IMR-90 (cell line): Measurements from ENCODE around the gene HACE1. TPM values are rescaled to one million over a fixed set of nuclear protein-coding genes. Genes with fewer than 3 reads are reported as not detected.
A peak's percentile ranks its signal among the peaks of the same experiment; 100 is the strongest.

ENCODE experiments used
- ATAC-seq: fragments of 200-7000 bp; cut with Tn5 transposase; 2 replicates; pipeline ENCODE4 v1.9.1; 2020; ENCODE audit warnings: low read depth, mild to moderate bottlenecking, moderate library complexity
- BruUV-seq: library from RNA; stranded (reverse); fragments of 400-500 nt; replicated peaks from 2 replicates; lab custom pipeline; 2021; lab: Mats Ljungman, UMichigan
- CTCF ChIA-PET: fragments of 300-600 bp; formaldehyde crosslinking; extraction: SDS; loops from one replicate; lab custom pipeline; 2021; ENCODE audit warnings: antibody characterized with exemption; lab: Yijun Ruan, JAX
- POLR2A ChIA-PET: fragments of 300-600 bp; sonication (Branson Sonifier 250); formaldehyde crosslinking; loops from one replicate; lab custom pipeline; 2022; ENCODE audit warnings: antibody characterized with exemption; ENCODE audit not compliant: unreplicated experiment; lab: Charles Lee
- DNase-seq: peaks from one replicate; pipeline ENCODE4 v3.0.0; 2013
- H2AFZ ChIP-seq: replicated peaks from 2 replicates; pipeline ENCODE3; 2013; ENCODE audit warnings: low read length, mild to moderate bottlenecking; ENCODE audit not compliant: poor library complexity
- H2AK5ac ChIP-seq: 2 replicates; pipeline ENCODE4 v1.6.1; 2013; ENCODE audit warnings: low read depth, low read length, inconsistent platforms
- H2AK9ac ChIP-seq: replicated peaks from 2 replicates; pipeline ENCODE3; 2013; ENCODE audit warnings: mild to moderate bottlenecking, low read depth, low read length, moderate library complexity; ENCODE audit not compliant: poor library complexity
- H2BK120ac ChIP-seq: 2 replicates; pipeline ENCODE4 v1.6.1; 2013; ENCODE audit warnings: low read depth, low read length, inconsistent platforms
- H2BK15ac ChIP-seq: 3 replicates; pipeline ENCODE4 v1.6.1; 2013; ENCODE audit warnings: low read depth, low read length, inconsistent platforms
- H2BK20ac ChIP-seq: 2 replicates; pipeline ENCODE4 v1.6.1; 2013; ENCODE audit warnings: low read depth, mild to moderate bottlenecking, inconsistent platforms, low read length, moderate library complexity
- H2BK5ac ChIP-seq: 2 replicates; pipeline ENCODE4 v1.6.1; 2013; ENCODE audit warnings: mild to moderate bottlenecking, low read depth, low read length, inconsistent platforms; ENCODE audit not compliant: poor library complexity, severe bottlenecking
- H3K14ac ChIP-seq: replicated peaks from 2 replicates; pipeline ENCODE4 v1.6.1; 2013; ENCODE audit warnings: low read depth, low read length, inconsistent platforms
- H3K18ac ChIP-seq: 2 replicates; pipeline ENCODE4 v1.6.1; 2013; ENCODE audit warnings: low read depth, low read length, control low read depth
- H3K23ac ChIP-seq: 2 replicates; pipeline ENCODE4 v1.6.1; 2013; ENCODE audit warnings: low read depth, low read length, inconsistent platforms
- H3K27ac ChIP-seq: 2 replicates; pipeline ENCODE4 v1.5.1; 2013; ENCODE audit warnings: mild to moderate bottlenecking, control low read depth, low read length; ENCODE audit not compliant: insufficient read depth
- H3K27me3 ChIP-seq: 2 replicates; pipeline ENCODE4 v1.6.1; 2013; ENCODE audit warnings: low read length; ENCODE audit not compliant: control insufficient read depth, insufficient read depth
- H3K36me3 ChIP-seq: 2 replicates; pipeline ENCODE4 v1.6.1; 2013; ENCODE audit warnings: low read length, mixed read lengths; ENCODE audit not compliant: control insufficient read depth, insufficient read depth
- H3K4ac ChIP-seq: 2 replicates; pipeline ENCODE4 v1.6.1; 2013; ENCODE audit warnings: low read depth, low read length, inconsistent platforms
- H3K4me1 ChIP-seq: 2 replicates; pipeline ENCODE4 v1.6.1; 2013; ENCODE audit warnings: low read length, mixed read lengths; ENCODE audit not compliant: control insufficient read depth, insufficient read depth
- H3K4me2 ChIP-seq: 2 replicates; pipeline ENCODE4 v1.6.1; 2013; ENCODE audit warnings: low read depth, mild to moderate bottlenecking, control low read depth, low read length, moderate library complexity
- H3K4me3 ChIP-seq: 2 replicates; pipeline ENCODE4 v1.5.1; 2013; ENCODE audit warnings: low read depth, mild to moderate bottlenecking, control low read depth, low read length, moderate library complexity; ENCODE audit not compliant: insufficient read depth
- H3K56ac ChIP-seq: 2 replicates; pipeline ENCODE4 v1.6.1; 2013; ENCODE audit warnings: low read length, inconsistent platforms; ENCODE audit not compliant: insufficient read depth; ENCODE audit errors: extremely low read depth
- H3K79me1 ChIP-seq, 2 experiments: 2 replicates each; pipeline ENCODE4 v1.6.1; 2013; ENCODE audit warnings: low read length in 2 of 2, inconsistent platforms in 1 of 2, low read depth in 1 of 2
- H3K9ac ChIP-seq: 2 replicates; pipeline ENCODE4 v1.6.1; 2013; ENCODE audit warnings: low read depth, low read length, control low read depth
- H3K9me1 ChIP-seq: 2 replicates; pipeline ENCODE4 v1.6.1; 2013; ENCODE audit warnings: low read length, inconsistent platforms; ENCODE audit not compliant: insufficient read depth
- H3K9me3 ChIP-seq: 2 replicates; pipeline ENCODE4 v1.6.1; 2013; ENCODE audit warnings: low read length; ENCODE audit not compliant: control insufficient read depth, insufficient read depth
- H4K20me1 ChIP-seq: 2 replicates; pipeline ENCODE4 v1.6.1; 2013; ENCODE audit warnings: low read length, inconsistent platforms; ENCODE audit not compliant: insufficient read depth
- H4K5ac ChIP-seq: 2 replicates; pipeline ENCODE4 v1.6.1; 2013; ENCODE audit warnings: mild to moderate bottlenecking, low read depth, low read length, control low read depth
- H4K8ac ChIP-seq, 2 experiments: 2 replicates each; pipeline ENCODE4 v1.6.1; 2013; ENCODE audit warnings: low read depth in 2 of 2, low read length in 2 of 2, control low read depth in 1 of 2, inconsistent platforms in 1 of 2
- H4K91ac ChIP-seq: 2 replicates; pipeline ENCODE4 v1.6.1; 2013; ENCODE audit warnings: low read depth, low read length, inconsistent platforms; ENCODE audit not compliant: insufficient read depth
- BHLHE40 ChIP-seq: fragments of 150-350 bp; IDR thresholded peaks from 2 replicates; pipeline ENCODE4 v1.6.1; 2016; ENCODE audit warnings: mild to moderate bottlenecking, low read depth, low read length
- CEBPB ChIP-seq: IDR thresholded peaks from 2 replicates; pipeline ENCODE4 v1.6.1; 2012; ENCODE audit warnings: low read depth, low read length, improper control_type of control experiment
- CHD1 ChIP-seq: IDR thresholded peaks from 2 replicates; pipeline ENCODE4 v1.6.1; 2012; ENCODE audit warnings: low read depth, low read length, improper control_type of control experiment
- FOS ChIP-seq: fragments of 150-350 bp; IDR thresholded peaks from 2 replicates; pipeline ENCODE4 v1.6.1; 2016; ENCODE audit warnings: low read depth, low read length
- MAFK ChIP-seq: IDR thresholded peaks from 2 replicates; pipeline ENCODE4 v1.6.1; 2012; ENCODE audit warnings: low read depth, low read length, improper control_type of control experiment
- MAZ ChIP-seq: IDR thresholded peaks from 2 replicates; pipeline ENCODE4 v1.6.1; 2012; ENCODE audit warnings: low read depth, mild to moderate bottlenecking, low read length, improper control_type of control experiment, moderate library complexity, borderline replicate concordance
- MXI1 ChIP-seq: IDR thresholded peaks from 2 replicates; pipeline ENCODE4 v1.6.1; 2012; ENCODE audit warnings: low read depth, mild to moderate bottlenecking, low read length, moderate library complexity, borderline replicate concordance
- NFE2L2 ChIP-seq: fragments of 150-350 bp; IDR thresholded peaks from 2 replicates; pipeline ENCODE4 v1.6.1; 2016; ENCODE audit warnings: low read depth, mild to moderate bottlenecking, low read length
- POLR2A ChIP-seq: IDR thresholded peaks from 2 replicates; pipeline ENCODE4 v1.6.1; 2012; ENCODE audit warnings: mild to moderate bottlenecking, low read depth, low read length
- RAD21 ChIP-seq: IDR thresholded peaks from 2 replicates; pipeline ENCODE4 v1.6.1; 2012; ENCODE audit warnings: low read length, improper control_type of control experiment
- RCOR1 ChIP-seq: IDR thresholded peaks from 2 replicates; pipeline ENCODE4 v1.6.1; 2012; ENCODE audit warnings: mild to moderate bottlenecking, low read length, improper control_type of control experiment; ENCODE audit not compliant: insufficient replicate concordance
- RFX5 ChIP-seq: IDR thresholded peaks from 2 replicates; pipeline ENCODE4 v1.8.0; 2012; ENCODE audit warnings: low read depth, mild to moderate bottlenecking, low read length, moderate library complexity
- SMC3 ChIP-seq: fragments of 150-350 bp; IDR thresholded peaks from 2 replicates; pipeline ENCODE4 v1.6.1; 2016; ENCODE audit warnings: low read depth, mild to moderate bottlenecking, antibody characterized with exemption, low read length, moderate library complexity
- WGBS, 2 experiments: methylation state at CpG; one replicate each; pipeline versions ENCODE4 v1.1.5 to v1.1.7; 2013; ENCODE audit warnings: missing lambda C conversion rate in 2 of 2; ENCODE audit not compliant: insufficient read length in 1 of 2; ENCODE audit errors: extremely low coverage in 2 of 2; 5-methylcytosine and 5-hydroxymethylcytosine counted together
- dilution Hi-C: fragments of 300-500 bp; cut with HindIII; formaldehyde crosslinking; loops from one replicate; pipeline ENCODE4 v1.14.3; 2018; ENCODE audit warnings: low sequenced_read_pairs; ENCODE audit not compliant: unreplicated experiment
- in situ Hi-C: fragments of 300-500 bp; cut with MboI; formaldehyde crosslinking; loops from 3 replicates; pipeline ENCODE4 v1.14.3; 2019; ENCODE audit warnings: low sequenced_read_pairs, inconsistent platforms, mixed read lengths
- intact Hi-C: fragments of 100-400 bp; cut with micrococcal nuclease; formaldehyde crosslinking; loops from 2 replicates; pipeline ENCODE4 v1.10.0; 2022
- polyA plus RNA-seq, 3 experiments: library from polyadenylated mRNA; depleted of rRNA; stranded (reverse); fragments of >200 nt; gene quantifications; 2 replicates each; pipeline ENCODE4 v1.2.3, GENCODE V29; 2012; ENCODE audit warnings: low replicate concordance in 1 of 3
- total RNA-seq: library from RNA; depleted of rRNA; stranded (reverse); fragments of >200 nt; gene quantifications from 2 replicates; pipeline ENCODE4 v1.2.3, GENCODE V29; 2012
- TF ChIP-seq, protein P1 (sequence below): fragments of 150-350 bp; IDR thresholded peaks from 2 replicates; pipeline ENCODE4 v1.6.1; 2016; ENCODE audit warnings: low read depth, mild to moderate bottlenecking, low read length, moderate library complexity, borderline replicate concordance
- TF ChIP-seq, protein P2 (sequence below): conservative IDR thresholded peaks from 2 replicates; pipeline ENCODE4 v1.5.1; 2012; ENCODE audit warnings: mild to moderate bottlenecking, low read depth, low read length, improper control_type of control experiment
- TF ChIP-seq, protein P3 (sequence below): fragments of 150-350 bp; IDR thresholded peaks from 2 replicates; pipeline ENCODE4 v1.6.1; 2017; ENCODE audit warnings: mild to moderate bottlenecking, antibody characterized with exemption, low read length, low read depth

HACE1 gene
- total and polyA plus RNA-seq, 2 of the 4 experiments (the other 2 are of a cell fraction) = 5.4 to 10.8 TPM

DNA sequence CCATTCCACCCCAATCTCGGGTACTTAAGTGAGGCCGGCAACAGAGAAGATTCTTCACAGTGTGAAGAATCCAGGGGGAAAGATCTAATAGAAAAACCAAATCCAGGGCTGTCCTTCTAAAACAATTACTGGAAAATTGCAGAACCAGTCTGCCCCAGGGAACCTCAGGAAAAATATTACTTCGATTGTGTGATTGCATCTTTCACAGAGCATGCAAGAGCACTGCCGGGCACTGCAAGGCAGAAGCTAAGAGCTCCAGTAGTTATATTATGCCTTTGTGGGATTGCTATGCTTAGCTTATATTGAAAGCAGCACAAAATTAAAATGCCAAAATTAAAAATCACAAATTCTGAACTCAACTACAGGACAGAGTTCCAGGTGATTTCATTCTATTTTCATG, 175.9 kb downstream of the HACE1 start:
- Histone ChIP-seq H3K4ac (no peak overlapping the region), H3K4me1 (peaks cover 1% of the 10 kb centered on the region; the same call in 1 of the 2 replicates), H3K4me2 (no peak overlapping the region), H3K9me3 (no peaks in the 10 kb centered on the region), H2AFZ (peak overlapping the region; percentile 80), H2BK120ac (no peak overlapping the region), H3K18ac (no peak overlapping the region), H3K27me3 (no peaks in the 10 kb centered on the region), H2BK15ac (no peak overlapping the region), H3K9ac (no peak overlapping the region), H3K9me1 (no peaks in the 10 kb centered on the region), H3K36me3 (no peaks in the 10 kb centered on the region), H4K20me1 (no peaks in the 10 kb centered on the region), H4K5ac (no peak overlapping the region), H2BK5ac (no peak overlapping the region), H3K4me3 (no peak overlapping the region), H3K23ac (no peak overlapping the region), H3K27ac (no peak overlapping the region), H4K91ac (no peak overlapping the region), H3K14ac (no peak overlapping the region), H2BK20ac (no peak overlapping the region), H3K56ac (no peak overlapping the region), H2AK5ac (no peak overlapping the region), H4K8ac (no peak overlapping the region), H2AK9ac (no peak overlapping the region), H3K79me1 (no peaks in the 10 kb centered on the region)
- no TSS peak for BruUV-seq
- ATAC-seq = no peak
- TF ChIP-seq CEBPB (no peak), CHD1 (no peak), MXI1 (no peak), POLR2A (no peak), NFE2L2 (no peak), SMC3 (no peak), RAD21 (no peak), RCOR1 (no peak), MAFK (no peak), FOS (no peak), MAZ (no peak), RFX5 (no peak), BHLHE40 (no peak)
- TF ChIP-seq, protein P1, sequence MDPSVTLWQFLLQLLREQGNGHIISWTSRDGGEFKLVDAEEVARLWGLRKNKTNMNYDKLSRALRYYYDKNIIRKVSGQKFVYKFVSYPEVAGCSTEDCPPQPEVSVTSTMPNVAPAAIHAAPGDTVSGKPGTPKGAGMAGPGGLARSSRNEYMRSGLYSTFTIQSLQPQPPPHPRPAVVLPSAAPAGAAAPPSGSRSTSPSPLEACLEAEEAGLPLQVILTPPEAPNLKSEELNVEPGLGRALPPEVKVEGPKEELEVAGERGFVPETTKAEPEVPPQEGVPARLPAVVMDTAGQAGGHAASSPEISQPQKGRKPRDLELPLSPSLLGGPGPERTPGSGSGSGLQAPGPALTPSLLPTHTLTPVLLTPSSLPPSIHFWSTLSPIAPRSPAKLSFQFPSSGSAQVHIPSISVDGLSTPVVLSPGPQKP = no peak
- TF ChIP-seq, protein P2, sequence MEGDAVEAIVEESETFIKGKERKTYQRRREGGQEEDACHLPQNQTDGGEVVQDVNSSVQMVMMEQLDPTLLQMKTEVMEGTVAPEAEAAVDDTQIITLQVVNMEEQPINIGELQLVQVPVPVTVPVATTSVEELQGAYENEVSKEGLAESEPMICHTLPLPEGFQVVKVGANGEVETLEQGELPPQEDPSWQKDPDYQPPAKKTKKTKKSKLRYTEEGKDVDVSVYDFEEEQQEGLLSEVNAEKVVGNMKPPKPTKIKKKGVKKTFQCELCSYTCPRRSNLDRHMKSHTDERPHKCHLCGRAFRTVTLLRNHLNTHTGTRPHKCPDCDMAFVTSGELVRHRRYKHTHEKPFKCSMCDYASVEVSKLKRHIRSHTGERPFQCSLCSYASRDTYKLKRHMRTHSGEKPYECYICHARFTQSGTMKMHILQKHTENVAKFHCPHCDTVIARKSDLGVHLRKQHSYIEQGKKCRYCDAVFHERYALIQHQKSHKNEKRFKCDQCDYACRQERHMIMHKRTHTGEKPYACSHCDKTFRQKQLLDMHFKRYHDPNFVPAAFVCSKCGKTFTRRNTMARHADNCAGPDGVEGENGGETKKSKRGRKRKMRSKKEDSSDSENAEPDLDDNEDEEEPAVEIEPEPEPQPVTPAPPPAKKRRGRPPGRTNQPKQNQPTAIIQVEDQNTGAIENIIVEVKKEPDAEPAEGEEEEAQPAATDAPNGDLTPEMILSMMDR = no peak
- TF ChIP-seq, protein P3, sequence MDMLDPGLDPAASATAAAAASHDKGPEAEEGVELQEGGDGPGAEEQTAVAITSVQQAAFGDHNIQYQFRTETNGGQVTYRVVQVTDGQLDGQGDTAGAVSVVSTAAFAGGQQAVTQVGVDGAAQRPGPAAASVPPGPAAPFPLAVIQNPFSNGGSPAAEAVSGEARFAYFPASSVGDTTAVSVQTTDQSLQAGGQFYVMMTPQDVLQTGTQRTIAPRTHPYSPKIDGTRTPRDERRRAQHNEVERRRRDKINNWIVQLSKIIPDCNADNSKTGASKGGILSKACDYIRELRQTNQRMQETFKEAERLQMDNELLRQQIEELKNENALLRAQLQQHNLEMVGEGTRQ = no peak
- dilution Hi-C loops = no loop called here
- 90% methylated on average over 2 of the region's 4 CpGs; no CpG with 5 or more reads in 1 of the 2 experiments for WGBS, 2 experiments
- no peak for DNase-seq
- POLR2A ChIA-PET = no interaction called here
- CTCF ChIA-PET = interaction anchor here (0.9 kb wide), 3 partner anchors 16 to 150 kb away, joined by 3 to 4 read pairs (median 3); no protein-coding TSS in a partner anchor
- in situ Hi-C loops = loop anchor here (10.0 kb wide), 1 partner anchor 391 kb away; no protein-coding TSS in a partner anchor
- intact Hi-C loops = loop anchor here (1.0 to 5.0 kb wide), 2 partner anchors 87 to 393 kb away; no protein-coding TSS in a partner anchor
